ENCODE data around the gene LMO2.

- no peak for TF ChIP-seq CAMTA2 (CRISPR knock-in tag; IDR thresholded peaks at IDR 0.05; ENCODE audit: borderline replicate concordance)
- TF ChIP-seq, protein P1, sequence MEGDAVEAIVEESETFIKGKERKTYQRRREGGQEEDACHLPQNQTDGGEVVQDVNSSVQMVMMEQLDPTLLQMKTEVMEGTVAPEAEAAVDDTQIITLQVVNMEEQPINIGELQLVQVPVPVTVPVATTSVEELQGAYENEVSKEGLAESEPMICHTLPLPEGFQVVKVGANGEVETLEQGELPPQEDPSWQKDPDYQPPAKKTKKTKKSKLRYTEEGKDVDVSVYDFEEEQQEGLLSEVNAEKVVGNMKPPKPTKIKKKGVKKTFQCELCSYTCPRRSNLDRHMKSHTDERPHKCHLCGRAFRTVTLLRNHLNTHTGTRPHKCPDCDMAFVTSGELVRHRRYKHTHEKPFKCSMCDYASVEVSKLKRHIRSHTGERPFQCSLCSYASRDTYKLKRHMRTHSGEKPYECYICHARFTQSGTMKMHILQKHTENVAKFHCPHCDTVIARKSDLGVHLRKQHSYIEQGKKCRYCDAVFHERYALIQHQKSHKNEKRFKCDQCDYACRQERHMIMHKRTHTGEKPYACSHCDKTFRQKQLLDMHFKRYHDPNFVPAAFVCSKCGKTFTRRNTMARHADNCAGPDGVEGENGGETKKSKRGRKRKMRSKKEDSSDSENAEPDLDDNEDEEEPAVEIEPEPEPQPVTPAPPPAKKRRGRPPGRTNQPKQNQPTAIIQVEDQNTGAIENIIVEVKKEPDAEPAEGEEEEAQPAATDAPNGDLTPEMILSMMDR (CRISPR knock-in tag; IDR thresholded peaks at IDR 0.05), result no peak
- TF ChIP-seq, protein P2, sequence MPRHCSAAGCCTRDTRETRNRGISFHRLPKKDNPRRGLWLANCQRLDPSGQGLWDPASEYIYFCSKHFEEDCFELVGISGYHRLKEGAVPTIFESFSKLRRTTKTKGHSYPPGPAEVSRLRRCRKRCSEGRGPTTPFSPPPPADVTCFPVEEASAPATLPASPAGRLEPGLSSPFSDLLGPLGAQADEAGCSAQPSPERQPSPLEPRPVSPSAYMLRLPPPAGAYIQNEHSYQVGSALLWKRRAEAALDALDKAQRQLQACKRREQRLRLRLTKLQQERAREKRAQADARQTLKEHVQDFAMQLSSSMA (CRISPR knock-in tag; IDR thresholded peaks at IDR 0.05), result no peak
- no peak for TF ChIP-seq PCBP2 (optimal IDR thresholded peaks at IDR 0.05; ENCODE audit: low read depth, low read length, poor library complexity, severe bottlenecking)
- TF ChIP-seq CBFB (CRISPR knock-in tag; IDR thresholded peaks at IDR 0.05), result no peak
- TF ChIP-seq, protein P3, sequence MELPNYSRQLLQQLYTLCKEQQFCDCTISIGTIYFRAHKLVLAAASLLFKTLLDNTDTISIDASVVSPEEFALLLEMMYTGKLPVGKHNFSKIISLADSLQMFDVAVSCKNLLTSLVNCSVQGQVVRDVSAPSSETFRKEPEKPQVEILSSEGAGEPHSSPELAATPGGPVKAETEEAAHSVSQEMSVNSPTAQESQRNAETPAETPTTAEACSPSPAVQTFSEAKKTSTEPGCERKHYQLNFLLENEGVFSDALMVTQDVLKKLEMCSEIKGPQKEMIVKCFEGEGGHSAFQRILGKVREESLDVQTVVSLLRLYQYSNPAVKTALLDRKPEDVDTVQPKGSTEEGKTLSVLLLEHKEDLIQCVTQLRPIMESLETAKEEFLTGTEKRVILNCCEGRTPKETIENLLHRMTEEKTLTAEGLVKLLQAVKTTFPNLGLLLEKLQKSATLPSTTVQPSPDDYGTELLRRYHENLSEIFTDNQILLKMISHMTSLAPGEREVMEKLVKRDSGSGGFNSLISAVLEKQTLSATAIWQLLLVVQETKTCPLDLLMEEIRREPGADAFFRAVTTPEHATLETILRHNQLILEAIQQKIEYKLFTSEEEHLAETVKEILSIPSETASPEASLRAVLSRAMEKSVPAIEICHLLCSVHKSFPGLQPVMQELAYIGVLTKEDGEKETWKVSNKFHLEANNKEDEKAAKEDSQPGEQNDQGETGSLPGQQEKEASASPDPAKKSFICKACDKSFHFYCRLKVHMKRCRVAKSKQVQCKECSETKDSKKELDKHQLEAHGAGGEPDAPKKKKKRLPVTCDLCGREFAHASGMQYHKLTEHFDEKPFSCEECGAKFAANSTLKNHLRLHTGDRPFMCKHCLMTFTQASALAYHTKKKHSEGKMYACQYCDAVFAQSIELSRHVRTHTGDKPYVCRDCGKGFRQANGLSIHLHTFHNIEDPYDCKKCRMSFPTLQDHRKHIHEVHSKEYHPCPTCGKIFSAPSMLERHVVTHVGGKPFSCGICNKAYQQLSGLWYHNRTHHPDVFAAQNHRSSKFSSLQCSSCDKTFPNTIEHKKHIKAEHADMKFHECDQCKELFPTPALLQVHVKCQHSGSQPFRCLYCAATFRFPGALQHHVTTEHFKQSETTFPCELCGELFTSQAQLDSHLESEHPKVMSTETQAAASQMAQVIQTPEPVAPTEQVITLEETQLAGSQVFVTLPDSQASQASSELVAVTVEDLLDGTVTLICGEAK (IDR thresholded peaks at IDR 0.05), result no peak
- TF ChIP-seq, protein P3 (CRISPR knock-in tag; IDR thresholded peaks at IDR 0.05), result no peak
- no peak for TF ChIP-seq GZF1 (CRISPR knock-in tag; IDR thresholded peaks at IDR 0.05)
- TF ChIP-seq ZXDC (CRISPR knock-in tag; IDR thresholded peaks at IDR 0.05), result no peak
- TF ChIP-seq SMARCC2 (IDR thresholded peaks at IDR 0.05), result no peak
Measured at GRCh38 chr11:33877038-33877437, 14.8 kb downstream of the LMO2 start.
